Inflammatory macrophage treated with lipopolysaccharide for 4 hours (primary cell): ENCODE data around the gene LMNTD1.
"Not testable (repeated sequence)": the region's sequence is repeated elsewhere in the genome, so short reads cannot be mapped to it uniquely, and the experiment has no call there.

Experiments
- DNase-seq: peaks from one replicate; pipeline ENCODE4 v3.0.0-alpha.2; 2020

Gene LMNTD1

DNA sequence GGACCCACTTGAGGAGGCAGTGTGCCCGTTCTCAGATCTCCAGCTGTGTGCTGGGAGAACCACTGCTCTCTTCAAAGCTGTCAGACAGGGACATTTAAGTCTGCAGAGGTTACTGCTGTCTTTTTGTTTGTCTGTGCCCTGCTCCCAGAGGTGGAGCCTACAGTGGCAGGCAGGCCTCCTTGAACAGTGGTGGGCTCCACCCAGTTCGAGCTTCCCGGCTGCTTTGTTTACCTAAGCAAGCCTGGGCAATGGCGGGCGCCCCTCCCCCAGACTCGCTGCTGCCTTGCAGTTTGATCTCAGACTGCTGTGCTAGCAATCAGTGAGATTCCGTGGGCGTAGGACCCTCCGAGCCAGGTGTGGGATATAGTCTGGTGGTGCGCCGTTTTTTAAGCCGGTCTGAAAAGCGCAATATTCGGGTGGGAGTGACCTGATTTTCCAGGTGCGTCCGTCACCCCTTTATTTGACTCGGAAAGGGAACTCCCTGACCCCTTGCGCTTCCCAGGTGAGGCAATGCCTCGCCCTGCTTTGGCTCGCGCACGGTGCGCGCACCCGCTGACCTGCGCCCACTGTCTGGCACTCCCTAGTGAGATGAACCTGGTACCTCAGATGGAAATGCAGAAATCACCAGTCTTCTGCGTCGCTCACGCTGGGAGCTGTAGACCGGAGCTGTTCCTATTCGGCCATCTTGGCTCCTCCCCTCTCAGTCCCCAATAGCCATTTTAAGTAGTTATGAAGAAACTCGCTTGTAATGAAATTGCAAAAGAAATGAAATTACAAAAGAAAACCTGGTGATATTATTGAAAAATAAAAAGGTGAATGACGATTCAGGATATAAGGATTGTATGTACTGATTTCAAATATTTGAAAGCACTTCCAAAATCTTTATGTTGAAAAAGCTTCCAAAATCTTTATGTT, 63.9 kb downstream of the LMNTD1 start:
- DNase-seq, result not testable (repeated sequence)

GRCh38 chr12:25482625-25483024, 70.5 kb downstream of the LMNTD1 start:
- DNase-seq, result no peak

GRCh38 chr12:25480145-25480544, 72.9 kb downstream of the LMNTD1 start:
- no peak for DNase-seq

- no peak for DNase-seq
Measured at GRCh38 chr12:25477217-25477616, 75.9 kb downstream of the LMNTD1 start.

- no peak for DNase-seq
Measured at GRCh38 chr12:25472453-25472852, 80.6 kb downstream of the LMNTD1 start.

DNA sequence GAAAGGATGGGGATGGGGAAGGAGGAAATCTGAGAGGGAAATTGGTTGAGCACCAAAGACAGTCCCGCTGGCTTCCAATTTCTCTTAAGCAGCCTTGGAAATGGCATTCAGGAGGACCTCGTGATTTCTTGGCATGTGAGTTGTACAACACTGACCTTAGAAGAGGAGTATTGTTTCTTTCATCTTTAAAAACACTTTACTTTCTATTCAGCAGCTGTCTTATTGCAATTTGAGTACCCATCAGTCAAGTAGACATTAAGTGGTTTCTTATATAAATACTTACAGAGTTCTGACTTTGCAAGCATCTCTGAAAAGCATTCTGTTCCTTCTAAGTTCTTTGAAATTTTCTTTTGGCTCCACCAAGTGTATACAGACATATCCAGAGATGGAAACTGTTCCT, 83.2 kb downstream of the LMNTD1 start:
- no peak for DNase-seq

DNA sequence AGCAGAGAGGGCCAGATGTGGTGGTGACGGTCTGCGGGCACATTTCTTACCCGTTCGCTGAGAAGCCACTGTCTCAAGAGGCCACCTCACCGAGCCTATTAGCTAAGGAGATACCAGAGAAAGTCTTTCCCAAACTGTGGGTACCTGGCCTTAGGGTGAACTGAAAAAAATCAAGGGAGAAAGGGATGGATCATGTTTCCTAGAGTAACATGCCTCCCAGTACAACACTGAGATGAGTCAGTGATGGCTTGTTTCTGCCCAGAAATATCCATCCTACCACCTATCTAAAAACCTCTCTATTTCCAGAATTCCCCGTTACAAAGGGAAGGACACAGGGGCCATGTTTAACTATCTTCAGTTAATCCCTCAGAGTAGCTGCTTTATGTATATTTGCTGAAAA, 83.7 kb downstream of the LMNTD1 start:
- no peak for DNase-seq

GRCh38 chr12:25463521-25463920, 89.6 kb downstream of the LMNTD1 start:
- DNase-seq, result no peak

DNA sequence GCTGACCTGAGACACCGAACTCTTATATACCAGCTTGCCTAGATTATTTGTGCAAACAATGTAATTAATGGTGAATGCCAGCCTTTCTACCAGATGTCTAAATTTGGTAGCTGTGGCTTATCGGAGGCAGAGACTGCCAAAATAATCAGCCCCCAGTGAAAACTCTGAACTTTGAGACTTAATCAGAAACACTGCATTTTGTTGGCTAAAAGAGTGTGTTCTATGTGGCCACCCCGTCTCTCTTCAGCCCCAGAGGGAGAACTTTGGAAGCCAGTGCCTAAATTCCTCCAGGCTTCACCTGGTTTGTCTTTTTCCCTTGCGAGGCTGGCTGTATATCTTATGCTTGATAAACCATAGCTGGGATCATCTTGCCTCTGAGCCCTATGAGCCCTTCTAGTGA, 90.1 kb downstream of the LMNTD1 start:
- no peak for DNase-seq

DNA sequence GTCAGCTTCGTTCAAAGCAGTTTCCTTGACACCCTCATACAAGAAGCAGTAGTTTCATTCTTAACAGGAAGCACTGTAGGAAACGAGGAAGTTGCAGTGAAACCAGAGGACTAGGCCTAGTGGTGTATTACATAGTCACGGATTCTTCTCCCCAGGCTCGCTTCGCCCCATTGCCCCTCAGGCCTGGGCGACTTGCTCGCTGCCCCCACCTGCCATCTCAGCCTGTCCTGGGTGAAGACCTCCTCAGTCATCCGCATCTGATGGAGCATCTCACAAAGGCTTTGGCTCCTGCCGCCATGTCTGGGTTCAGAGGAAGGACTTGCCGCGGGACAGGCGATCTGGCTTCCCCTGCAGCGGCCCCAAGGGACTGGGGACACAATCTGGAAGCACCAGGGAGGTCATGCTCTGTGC, 93.5 kb downstream of the LMNTD1 start:
- peak; percentile 72 for DNase-seq

DNA sequence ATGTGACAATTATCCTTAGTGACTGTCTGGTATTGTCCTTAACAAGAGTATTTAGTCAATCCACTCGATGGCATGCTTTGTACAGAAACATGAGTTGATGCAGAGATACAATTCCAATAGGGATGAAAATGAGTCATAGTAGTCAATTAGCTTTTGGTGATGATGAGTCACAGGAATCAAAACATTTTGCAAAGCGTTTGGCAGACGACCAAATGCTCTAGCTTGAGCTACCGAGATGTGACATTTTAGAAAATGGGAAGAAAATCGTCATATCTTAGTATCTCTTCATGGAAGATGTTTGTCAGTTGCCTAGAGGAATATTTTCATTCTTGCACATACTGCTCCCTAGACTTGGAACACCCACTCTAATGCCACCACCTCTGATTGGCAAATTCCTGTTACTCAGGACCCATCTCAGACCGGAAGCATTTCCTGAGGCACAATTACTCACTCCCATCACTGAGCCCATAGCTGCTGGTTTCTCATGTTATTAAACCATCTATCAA, 95.0 kb downstream of the LMNTD1 start:
- DNase-seq, result peak; percentile 10

DNA sequence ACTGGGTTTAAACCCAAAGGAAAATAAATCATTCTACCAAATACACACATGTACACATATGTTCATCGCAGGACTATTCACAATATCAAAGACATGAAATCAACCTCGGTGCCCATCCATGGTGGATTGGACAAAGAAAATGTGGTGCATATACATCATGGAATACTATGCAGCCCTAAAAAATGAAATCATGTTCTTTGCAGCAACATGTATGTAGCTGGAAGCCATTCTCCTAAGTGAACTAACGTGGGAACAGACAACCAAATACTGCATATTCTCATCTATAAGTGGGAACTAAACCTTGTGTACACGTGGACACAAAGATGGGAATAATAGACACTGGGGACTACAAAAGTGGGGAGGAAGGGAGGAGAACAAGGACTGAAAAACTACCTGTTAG, 96.6 kb downstream of the LMNTD1 start:
- no peak for DNase-seq

DNA sequence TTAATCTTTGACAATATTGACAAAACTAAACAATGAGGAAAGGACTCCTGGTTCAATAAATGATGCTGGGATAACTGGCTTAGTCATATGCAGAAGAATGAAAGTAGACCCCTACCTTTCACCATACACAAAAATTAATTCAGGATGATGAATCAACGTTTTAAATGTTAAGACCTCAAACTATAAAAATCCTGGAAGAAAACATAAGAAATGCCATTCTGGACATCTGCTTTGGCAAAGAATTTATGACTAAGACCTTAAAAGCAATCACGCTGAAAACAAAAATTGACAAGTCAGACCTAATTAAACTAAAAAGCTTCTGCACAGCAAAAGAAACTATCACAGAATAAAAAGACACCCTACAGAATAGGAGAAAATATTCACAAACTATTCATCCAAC, 97.4 kb downstream of the LMNTD1 start:
- no peak for DNase-seq

DNA sequence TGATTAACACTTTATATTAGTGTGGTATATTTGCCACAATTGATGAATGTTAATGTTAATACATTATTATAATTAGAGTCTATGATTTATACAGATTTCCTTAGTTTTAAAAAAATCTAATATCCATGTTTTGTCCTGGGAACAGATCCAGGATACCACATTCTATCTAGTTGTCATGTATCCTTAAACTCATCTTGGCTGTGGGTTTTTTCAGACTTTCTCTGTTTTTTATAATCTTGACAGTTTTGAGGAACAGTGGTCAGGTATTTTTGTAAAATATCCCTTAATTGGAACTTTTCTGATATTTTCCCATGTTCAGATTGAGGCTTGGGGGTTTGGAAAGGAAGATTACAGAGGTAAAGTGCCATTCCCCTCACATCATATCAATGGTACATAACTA, 104.1 kb downstream of the LMNTD1 start:
- DNase-seq, result no peak

GRCh38 chr12:25447046-25447445, 106.0 kb downstream of the LMNTD1 start:
- no peak for DNase-seq

DNA sequence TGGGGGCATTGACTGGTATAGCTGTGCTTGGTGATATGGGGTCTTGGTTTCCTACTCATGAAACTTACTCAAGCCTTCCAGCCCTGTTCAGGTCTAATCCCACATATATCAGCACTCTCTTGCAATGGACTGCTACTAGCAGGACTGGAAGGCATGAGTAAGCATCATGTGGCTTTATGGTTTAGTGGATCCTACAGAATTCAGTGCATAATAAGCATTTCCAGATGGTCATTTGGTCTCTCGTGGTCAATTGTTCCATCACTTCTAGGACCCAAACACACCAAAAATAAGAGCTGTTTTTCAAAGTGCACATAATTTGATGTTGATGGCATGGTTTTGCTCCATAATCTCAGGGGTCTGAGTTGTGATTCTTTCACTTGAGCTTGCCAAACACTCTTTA, 114.4 kb downstream of the LMNTD1 start:
- DNase-seq, result peak; percentile 3

GRCh38 chr12:25436206-25437030, 116.7 kb downstream of the LMNTD1 start:
- DNase-seq, result peak; percentile 70

- no peak for DNase-seq
Measured at GRCh38 chr12:25435431-25435830, 117.7 kb downstream of the LMNTD1 start.

- no peak for DNase-seq
Measured at GRCh38 chr12:25434515-25434914, 118.6 kb downstream of the LMNTD1 start.

DNA sequence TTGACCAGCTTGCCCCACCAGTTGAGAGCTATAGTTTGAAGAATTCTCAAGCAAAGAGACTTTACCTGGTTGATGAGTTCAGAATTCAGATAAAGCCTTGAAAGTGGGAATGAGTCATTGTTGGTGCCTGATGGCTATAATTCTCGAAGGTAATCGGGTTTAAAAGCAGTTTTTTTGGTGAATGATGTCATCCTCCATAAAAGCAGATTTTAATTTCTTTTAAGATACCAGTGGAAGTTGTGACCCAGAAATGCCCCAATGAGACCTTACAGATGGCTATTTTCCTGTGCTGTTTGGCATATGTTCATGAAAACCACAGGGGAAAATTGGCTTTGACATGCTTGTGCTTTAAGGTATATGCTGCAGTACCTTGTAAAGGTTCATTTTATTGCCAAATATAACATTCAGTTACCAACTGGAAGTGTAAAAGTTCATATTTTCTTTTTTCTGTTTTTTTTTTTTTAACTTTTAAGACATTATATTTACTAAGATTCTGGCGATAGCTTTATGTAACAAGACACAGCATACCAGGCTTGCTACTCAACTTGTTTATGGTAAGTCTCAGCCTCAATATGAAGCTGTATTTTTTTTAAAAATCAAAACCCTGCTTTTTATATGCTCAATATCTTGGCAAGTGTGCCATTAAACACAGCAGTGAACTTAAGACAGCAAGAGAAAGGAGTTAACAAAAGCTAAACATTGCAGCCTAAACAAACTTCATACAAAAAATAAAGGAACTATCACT, 119.3 kb downstream of the LMNTD1 start:
- DNase-seq, result no peak

GRCh38 chr12:25433024-25433423, 120.1 kb downstream of the LMNTD1 start:
- no peak for DNase-seq

DNA sequence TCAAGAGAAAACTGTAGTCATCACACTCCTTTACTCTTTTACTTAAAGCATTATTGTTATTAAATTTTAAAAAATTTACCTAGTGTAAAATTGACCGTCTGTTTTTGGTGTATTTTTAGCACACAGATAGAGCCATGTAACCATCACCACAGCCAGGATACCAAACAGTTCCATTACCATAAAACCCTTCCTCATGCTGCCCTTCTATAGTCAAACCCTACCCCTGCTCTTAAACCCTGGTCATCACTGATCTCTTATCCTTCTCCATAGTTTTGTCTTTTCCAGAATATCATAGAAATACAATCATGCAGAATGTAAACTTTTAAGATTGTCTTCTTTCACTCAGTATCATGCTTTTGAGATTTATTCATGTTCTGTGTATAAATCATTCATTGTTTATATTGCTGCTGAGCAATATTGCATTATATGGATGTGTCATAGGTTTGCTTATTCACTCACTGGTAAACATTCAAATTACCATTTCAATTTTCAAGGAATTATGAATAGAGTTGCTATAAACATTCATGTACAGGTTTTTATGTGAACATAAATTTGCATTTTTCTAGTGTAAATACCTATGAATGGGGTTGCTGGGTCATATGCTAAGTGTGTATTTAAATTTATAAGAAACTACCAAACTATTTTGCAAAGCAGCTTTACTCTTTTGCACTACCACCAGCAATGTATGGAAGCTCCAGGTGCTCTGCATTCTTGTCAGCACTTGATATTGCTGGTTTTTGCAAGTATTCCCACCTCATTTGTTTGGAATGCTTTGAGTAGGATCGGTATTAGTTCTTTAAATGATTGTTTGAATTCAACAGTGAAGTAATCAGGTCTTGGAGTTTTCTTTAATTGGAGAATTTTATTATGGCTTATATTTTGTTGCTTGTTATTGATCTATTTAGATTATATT, 125.5 kb downstream of the LMNTD1 start:
- DNase-seq, result no peak
